CD14-positive monocyte (primary cell): Measurements from ENCODE around the gene CERK. TPM values are rescaled to one million over a fixed set of nuclear protein-coding genes. Genes with fewer than 3 reads are reported as not detected.

ENCODE experiments used
- DNase-seq, 3 donors: peaks; one replicate each; pipeline ENCODE4 v3.0.0-alpha.2; 2011 to 2022
- H2AFZ ChIP-seq: 2 replicates; pipeline ENCODE4 v1.6.0; 2012; ENCODE audit warnings: mild to moderate bottlenecking, low read depth, low read length, inconsistent platforms; ENCODE audit not compliant: insufficient read depth, poor library complexity, severe bottlenecking
- H3K27ac ChIP-seq, 2 donors: 1 replicate in 1 of 2; 2 replicates in 1 of 2; pipeline ENCODE4 v1.5.1; 2012 to 2013; ENCODE audit warnings: low read length in 2 of 2, control low read depth in 1 of 2, inconsistent platforms in 1 of 2, low read depth in 1 of 2, mild to moderate bottlenecking in 1 of 2
- H3K27me3 ChIP-seq, 2 donors: one replicate each; pipeline versions ENCODE4 v1.6.0 to v1.6.1; 2011 to 2013; ENCODE audit warnings: low read length in 2 of 2; ENCODE audit not compliant: control insufficient read depth in 2 of 2, insufficient read depth in 2 of 2
- H3K36me3 ChIP-seq, 2 donors: replicated peaks in 1 of 2; 1 replicate in 1 of 2; 2 replicates in 1 of 2; pipeline versions ENCODE4 v1.5.1 to v1.6.1; 2012 to 2013; ENCODE audit warnings: low read length in 2 of 2, control low read depth in 1 of 2, inconsistent platforms in 1 of 2, mild to moderate bottlenecking in 1 of 2; ENCODE audit not compliant: insufficient read depth in 2 of 2, control insufficient read depth in 1 of 2
- H3K4me1 ChIP-seq, 2 donors: 1 replicate in 1 of 2; 2 replicates in 1 of 2; pipeline versions ENCODE4 v1.5.1 to v1.6.1; 2012 to 2013; ENCODE audit warnings: low read length in 2 of 2, control low read depth in 1 of 2, inconsistent platforms in 1 of 2, mild to moderate bottlenecking in 1 of 2, moderate library complexity in 1 of 2; ENCODE audit not compliant: insufficient read depth in 2 of 2, control insufficient read depth in 1 of 2
- H3K4me2 ChIP-seq: replicated peaks from 2 replicates; pipeline ENCODE3; 2012; ENCODE audit warnings: low read length, moderate library complexity, mild to moderate bottlenecking; ENCODE audit not compliant: poor library complexity, severe bottlenecking; ENCODE audit errors: extremely low read depth
- H3K4me3 ChIP-seq, 3 experiments: fragments of 200-600 bp in 1 of 3; sonication (generic) in 1 of 3; replicated peaks in 1 of 3; 1 replicate in 2 of 3; 2 replicates in 1 of 3; pipeline ENCODE4 v1.5.1; 2011 to 2013; ENCODE audit warnings: low read length in 3 of 3, mild to moderate bottlenecking in 3 of 3, control low read depth in 2 of 3, low read depth in 2 of 3, inconsistent platforms in 1 of 3, moderate library complexity in 1 of 3
- H3K79me2 ChIP-seq: 2 replicates; pipeline ENCODE4 v1.6.0; 2012; ENCODE audit warnings: mild to moderate bottlenecking, control low read depth, inconsistent platforms, low read length, moderate library complexity; ENCODE audit not compliant: insufficient read depth
- H3K9ac ChIP-seq: 2 replicates; pipeline ENCODE4 v1.6.0; 2017; ENCODE audit warnings: low read length, mild to moderate bottlenecking; ENCODE audit not compliant: insufficient read depth, poor library complexity, severe bottlenecking
- H3K9me3 ChIP-seq, 2 donors: replicated peaks in 1 of 2; 1 replicate in 1 of 2; 2 replicates in 1 of 2; pipeline versions ENCODE4 v1.5.1 to v1.6.1; 2012 to 2013; ENCODE audit warnings: low read length in 2 of 2, control low read depth in 1 of 2; ENCODE audit not compliant: control insufficient read depth in 1 of 2, insufficient read depth in 1 of 2
- H4K20me1 ChIP-seq: 2 replicates; pipeline ENCODE4 v1.6.0; 2012; ENCODE audit warnings: mild to moderate bottlenecking, low read length, control low read depth, moderate library complexity; ENCODE audit not compliant: insufficient read depth
- H3K27ac Mint-ChIP-seq, 7 donors: one replicate each; pipeline ENCODE4 v1.8.0; 2020; ENCODE audit warnings: mild to moderate bottlenecking in 7 of 7, mixed read lengths in 7 of 7, moderate library complexity in 6 of 7, inconsistent platforms in 2 of 7
- H3K27me3 Mint-ChIP-seq, 3 donors: one replicate each; pipeline ENCODE4 v1.8.0; 2021 to 2022; ENCODE audit warnings: low read depth in 3 of 3, mild to moderate bottlenecking in 3 of 3, mixed read lengths in 3 of 3, moderate library complexity in 3 of 3, inconsistent platforms in 1 of 3
- H3K36me3 Mint-ChIP-seq, 2 donors: one replicate each; pipeline ENCODE4 v1.8.0; 2020; ENCODE audit warnings: mixed read lengths in 2 of 2, inconsistent platforms in 1 of 2, mild to moderate bottlenecking in 1 of 2
- H3K4me1 Mint-ChIP-seq: one replicate; pipeline ENCODE4 v1.8.0; 2020; ENCODE audit warnings: mild to moderate bottlenecking, mixed read lengths
- H3K4me3 Mint-ChIP-seq, 2 donors: one replicate each; pipeline ENCODE4 v1.8.0; 2020; ENCODE audit warnings: mild to moderate bottlenecking in 2 of 2, mixed read lengths in 2 of 2, moderate library complexity in 1 of 2
- H3K9me3 Mint-ChIP-seq, 7 donors: one replicate each; pipeline ENCODE4 v1.8.0; 2020 to 2022; ENCODE audit warnings: mixed read lengths in 7 of 7, mild to moderate bottlenecking in 6 of 7, moderate library complexity in 6 of 7, inconsistent platforms in 2 of 7
- WGBS: methylation state at CpG from one replicate; pipeline ENCODE4 v1.1.5; 2013; ENCODE audit warnings: missing lambda C conversion rate; ENCODE audit not compliant: insufficient coverage; 5-methylcytosine and 5-hydroxymethylcytosine counted together
- intact Hi-C, 2 donors: fragments of 100-400 bp; cut with micrococcal nuclease; formaldehyde crosslinking; loops; one replicate each; pipeline versions ENCODE4 v1.15.0 to v1.15.1; 2023
- polyA plus RNA-seq, 3 donors: library from polyadenylated mRNA; depleted of rRNA in 1 of 3; unstranded in 2 of 3; stranded (reverse) in 1 of 3; fragments of 300-500 nt in 2 of 3; fragments of >200 nt in 1 of 3; fragmentation: Illumina TruSeq in 2 of 3; gene quantifications; 1 replicate in 2 of 3; 2 replicates in 1 of 3; pipeline ENCODE4 v1.2.3, GENCODE V29; 2012 to 2021
- TF ChIP-seq, protein P1 (sequence below): fragments of 200-600 bp; IDR thresholded peaks from one replicate; pipeline ENCODE4 v1.8.0; 2022; ENCODE audit warnings: antibody characterized with exemption, mild to moderate bottlenecking

Gene CERK
- polyA plus RNA-seq, 3 donors, result 22.4 to 40.2 (median 24.5) TPM

DNA sequence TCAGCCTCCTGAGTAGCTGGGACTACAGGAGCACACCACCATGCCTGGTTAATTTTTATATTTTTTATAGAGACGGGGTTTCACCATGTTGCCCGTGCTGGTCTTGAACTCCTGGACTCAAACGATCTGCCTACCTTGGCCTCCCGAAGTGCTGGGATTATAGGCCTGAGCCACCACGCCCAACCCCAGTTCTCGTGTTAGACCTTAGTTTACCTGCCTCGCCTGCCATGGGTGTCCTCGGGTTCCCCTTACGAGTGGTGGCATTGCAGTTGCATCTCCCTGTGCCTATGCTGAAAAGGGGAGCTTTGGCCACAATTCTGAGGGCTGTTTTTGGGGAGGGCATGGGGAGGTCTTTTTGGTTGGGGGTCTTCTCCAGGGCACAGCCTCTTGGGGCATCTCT, 43.2 kb upstream of the CERK start:
- Mint-ChIP-seq H3K27me3 (peaks cover 0 to 1% (median under 1%) of the 10 kb centered on the region in 3 donors), H3K36me3 (peaks cover 31 to 35% of the 10 kb centered on the region in 2 donors), H3K9me3 (peaks cover 0 to 3% (median 0%) of the 10 kb centered on the region in 7 donors), H3K4me3 (no peak overlapping the region), H3K4me1 (peaks cover 27% of the 10 kb centered on the region), H3K27ac (peak overlapping the region in 4 of 7 donors; percentile 11 to 30 (median 18))
- Histone ChIP-seq H3K9ac (no peak overlapping the region), H3K4me3 (no peak overlapping the region), H4K20me1 (peaks cover 86% of the 10 kb centered on the region), H3K4me2 (no peak overlapping the region), H3K9me3 (no peaks in the 10 kb centered on the region), H3K27me3 (no peaks in the 10 kb centered on the region), H3K79me2 (peaks cover 99% of the 10 kb centered on the region), H3K27ac (no peak overlapping the region), H3K4me1 (peaks cover 18 to 23% of the 10 kb centered on the region in 2 donors), H3K36me3 (peaks cover 4 to 34% of the 10 kb centered on the region in 2 donors), H2AFZ (no peak overlapping the region)
- intact Hi-C loops, result no loop called here
- 97% methylated on average over 8 of the region's 9 CpGs for WGBS
- TF ChIP-seq, protein P1, sequence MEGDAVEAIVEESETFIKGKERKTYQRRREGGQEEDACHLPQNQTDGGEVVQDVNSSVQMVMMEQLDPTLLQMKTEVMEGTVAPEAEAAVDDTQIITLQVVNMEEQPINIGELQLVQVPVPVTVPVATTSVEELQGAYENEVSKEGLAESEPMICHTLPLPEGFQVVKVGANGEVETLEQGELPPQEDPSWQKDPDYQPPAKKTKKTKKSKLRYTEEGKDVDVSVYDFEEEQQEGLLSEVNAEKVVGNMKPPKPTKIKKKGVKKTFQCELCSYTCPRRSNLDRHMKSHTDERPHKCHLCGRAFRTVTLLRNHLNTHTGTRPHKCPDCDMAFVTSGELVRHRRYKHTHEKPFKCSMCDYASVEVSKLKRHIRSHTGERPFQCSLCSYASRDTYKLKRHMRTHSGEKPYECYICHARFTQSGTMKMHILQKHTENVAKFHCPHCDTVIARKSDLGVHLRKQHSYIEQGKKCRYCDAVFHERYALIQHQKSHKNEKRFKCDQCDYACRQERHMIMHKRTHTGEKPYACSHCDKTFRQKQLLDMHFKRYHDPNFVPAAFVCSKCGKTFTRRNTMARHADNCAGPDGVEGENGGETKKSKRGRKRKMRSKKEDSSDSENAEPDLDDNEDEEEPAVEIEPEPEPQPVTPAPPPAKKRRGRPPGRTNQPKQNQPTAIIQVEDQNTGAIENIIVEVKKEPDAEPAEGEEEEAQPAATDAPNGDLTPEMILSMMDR, result no peak
- DNase-seq, result no peak

DNA sequence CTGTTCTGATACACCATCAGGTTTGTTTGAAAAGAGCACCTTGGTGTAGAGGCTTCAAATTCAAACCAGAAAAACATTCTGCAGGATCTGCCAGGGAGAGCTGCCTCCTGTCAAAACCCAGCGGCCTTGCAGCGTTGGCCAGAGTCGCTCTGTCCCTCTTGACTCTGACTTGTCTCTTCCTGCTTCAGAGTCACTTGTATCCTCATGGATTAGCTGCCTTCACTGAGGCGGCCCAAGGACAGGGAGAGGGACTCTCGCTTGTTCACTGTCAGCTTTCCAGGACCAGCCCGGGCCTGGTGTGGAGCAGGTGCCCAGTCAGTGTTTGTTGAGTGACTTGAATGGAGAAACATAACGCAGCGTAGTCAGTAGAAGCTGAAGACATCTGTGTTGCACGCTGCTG, 42.4 kb upstream of the CERK start:
- TF ChIP-seq, protein P1, result no peak
- Histone ChIP-seq H3K4me1 (peaks cover 26 to 31% of the 10 kb centered on the region in 2 donors), H3K27ac (peak overlapping the region in 1 of 2 donors; percentile 26), H3K4me3 (no peak overlapping the region), H3K9me3 (no peaks in the 10 kb centered on the region), H2AFZ (no peak overlapping the region), H3K27me3 (no peaks in the 10 kb centered on the region), H3K79me2 (peaks cover 99% of the 10 kb centered on the region), H3K36me3 (peaks cover 4 to 27% of the 10 kb centered on the region in 2 donors), H4K20me1 (peaks cover 78% of the 10 kb centered on the region), H3K9ac (no peak overlapping the region), H3K4me2 (no peak overlapping the region)
- H3K36me3 Mint-ChIP-seq, result peaks cover 38 to 40% of the 10 kb centered on the region in 2 donors
- no peak overlapping the region for H3K4me3 Mint-ChIP-seq
- WGBS, result 97% methylated on average over 9 of the region's 9 CpGs
- DNase-seq, result no peak
- peak overlapping the region in 5 of 7 donors; percentile 30 to 58 (median 38) for H3K27ac Mint-ChIP-seq
- intact Hi-C loops, result no loop called here
- peaks cover 0 to 2% (median 1%) of the 10 kb centered on the region in 3 donors for H3K27me3 Mint-ChIP-seq
- peaks cover 0 to 3% (median 0%) of the 10 kb centered on the region in 7 donors for H3K9me3 Mint-ChIP-seq
- peaks cover 35% of the 10 kb centered on the region for H3K4me1 Mint-ChIP-seq
